SIG-M5 treated with dmso at 0.1 percent for 504 hours (cell line): ENCODE measurements around the gene B3GNT7.

Experiments used
- DNase-seq: peaks from one replicate; lab custom pipeline; 2025; ENCODE audit not compliant: unreplicated experiment; lab: John Stamatoyannopoulos, UW

B3GNT7 gene

GRCh38 chr2:231383416-231384108 lies 11.9 kb upstream of the B3GNT7 start:
- DNase-seq = no peak

GRCh38 chr2:231384109-231384435 lies 11.4 kb upstream of the B3GNT7 start:
- DNase-seq = no peak

- DNase-seq = no peak
Measured at GRCh38 chr2:231384970-231385369, 10.5 kb upstream of the B3GNT7 start.

GRCh38 chr2:231385429-231385828 lies 10.1 kb upstream of the B3GNT7 start:
- no peak for DNase-seq

GRCh38 chr2:231386446-231386845 lies 9.1 kb upstream of the B3GNT7 start:
- DNase-seq = no peak

GRCh38 chr2:231387904-231388724 lies 7.4 kb upstream of the B3GNT7 start:
- peak; percentile 68 for DNase-seq

- DNase-seq = no peak
Measured at GRCh38 chr2:231388725-231389346, 6.7 kb upstream of the B3GNT7 start.

GRCh38 chr2:231390667-231391066 lies 4.8 kb upstream of the B3GNT7 start:
- peak; percentile 48 for DNase-seq

- DNase-seq = peak; percentile 69
Measured at GRCh38 chr2:231391981-231392380, 3.5 kb upstream of the B3GNT7 start.

- DNase-seq = no peak
Measured at GRCh38 chr2:231392431-231393148, 2.9 kb upstream of the B3GNT7 start.

- no peak for DNase-seq
Measured at GRCh38 chr2:231393149-231394131, 2.1 kb upstream of the B3GNT7 start.

- DNase-seq = no peak
Measured at GRCh38 chr2:231394211-231395141, 1.0 kb upstream of the B3GNT7 start.

GRCh38 chr2:231396058-231396821 lies 730 bp downstream of the B3GNT7 start:
- no peak for DNase-seq

- DNase-seq = no peak
Measured at GRCh38 chr2:231397011-231397927, 1.8 kb downstream of the B3GNT7 start.

- DNase-seq = no peak
Measured at GRCh38 chr2:231397928-231398294, 2.4 kb downstream of the B3GNT7 start.

GRCh38 chr2:231398585-231398984 lies 3.1 kb downstream of the B3GNT7 start:
- no peak for DNase-seq

- no peak for DNase-seq
Measured at GRCh38 chr2:231399046-231399852, 3.7 kb downstream of the B3GNT7 start.
